ENCODE data around the gene MYOF. TPM values are rescaled to one million over a fixed set of nuclear protein-coding genes. Genes with fewer than 3 reads are reported as not detected.
A peak's percentile ranks its signal among the peaks of the same experiment; 100 is the strongest.

Gene MYOF
- total RNA-seq, 3 donors from 2014 or later = 55.0 to 90.7 (median 85.5) TPM

DNA sequence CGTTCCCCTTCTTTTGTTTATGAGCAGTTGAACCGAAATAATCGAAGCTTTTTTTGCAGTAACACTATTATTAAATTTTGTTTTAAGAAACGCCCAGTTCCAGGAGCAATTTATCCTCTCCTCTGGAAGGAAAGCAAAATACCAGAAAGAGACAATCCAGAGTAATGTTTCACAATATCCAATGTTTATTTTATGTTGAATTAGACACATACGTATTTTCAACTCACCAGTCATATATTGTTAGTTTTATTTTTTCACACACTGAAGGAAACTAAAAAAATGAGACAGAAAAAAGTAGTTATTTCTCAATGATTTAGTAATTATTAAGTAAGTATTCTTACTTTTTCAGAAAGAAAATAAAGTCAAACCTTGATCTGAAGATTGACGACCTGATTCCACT lies 85.1 kb downstream of the MYOF start:
- DNase-seq (no peak), ATAC-seq (no peak)
- Histone ChIP-seq H3K36me3 (ENCODE audit: low read depth) (no peaks in the 10 kb centered on the region), H3K4me3 (no peak overlapping the region), H3K9me3 (no peaks in the 10 kb centered on the region), H3K4me1 (ENCODE audit: low read depth) (no peaks in the 10 kb centered on the region)
- intact Hi-C loops (cut with DNase I, micrococcal nuclease) = no loop called here
- TF ChIP-seq, protein P1, sequence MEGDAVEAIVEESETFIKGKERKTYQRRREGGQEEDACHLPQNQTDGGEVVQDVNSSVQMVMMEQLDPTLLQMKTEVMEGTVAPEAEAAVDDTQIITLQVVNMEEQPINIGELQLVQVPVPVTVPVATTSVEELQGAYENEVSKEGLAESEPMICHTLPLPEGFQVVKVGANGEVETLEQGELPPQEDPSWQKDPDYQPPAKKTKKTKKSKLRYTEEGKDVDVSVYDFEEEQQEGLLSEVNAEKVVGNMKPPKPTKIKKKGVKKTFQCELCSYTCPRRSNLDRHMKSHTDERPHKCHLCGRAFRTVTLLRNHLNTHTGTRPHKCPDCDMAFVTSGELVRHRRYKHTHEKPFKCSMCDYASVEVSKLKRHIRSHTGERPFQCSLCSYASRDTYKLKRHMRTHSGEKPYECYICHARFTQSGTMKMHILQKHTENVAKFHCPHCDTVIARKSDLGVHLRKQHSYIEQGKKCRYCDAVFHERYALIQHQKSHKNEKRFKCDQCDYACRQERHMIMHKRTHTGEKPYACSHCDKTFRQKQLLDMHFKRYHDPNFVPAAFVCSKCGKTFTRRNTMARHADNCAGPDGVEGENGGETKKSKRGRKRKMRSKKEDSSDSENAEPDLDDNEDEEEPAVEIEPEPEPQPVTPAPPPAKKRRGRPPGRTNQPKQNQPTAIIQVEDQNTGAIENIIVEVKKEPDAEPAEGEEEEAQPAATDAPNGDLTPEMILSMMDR (IDR thresholded peaks at IDR 0.05) = no peak

DNA sequence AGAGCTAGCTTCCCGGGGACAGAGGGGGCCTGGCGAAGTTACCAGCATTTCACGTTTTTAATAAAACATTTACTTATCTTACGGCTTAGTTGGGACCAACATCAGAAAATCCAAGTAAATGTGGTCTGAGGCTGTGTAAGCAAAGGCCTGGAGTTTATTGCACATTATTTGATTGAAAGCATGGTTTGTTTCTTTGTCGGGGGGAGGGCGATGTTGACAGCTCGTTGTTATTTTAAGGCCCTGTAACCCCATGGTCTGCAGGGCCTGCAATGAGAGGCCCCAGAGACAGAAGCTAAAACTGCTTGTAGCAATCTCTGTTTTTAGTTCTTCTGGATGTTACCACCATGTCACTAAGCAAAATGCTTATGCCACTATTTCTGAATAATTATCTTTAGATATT lies 88.9 kb downstream of the MYOF start:
- intact Hi-C loops (cut with DNase I, micrococcal nuclease) = no loop called here
- Histone ChIP-seq H3K9me3 (no peaks in the 10 kb centered on the region), H3K4me1 (ENCODE audit: low read depth) (no peaks in the 10 kb centered on the region), H3K4me3 (no peak overlapping the region), H3K36me3 (ENCODE audit: low read depth) (no peaks in the 10 kb centered on the region)
- DNase-seq (no peak), ATAC-seq (no peak)
- TF ChIP-seq, protein P1 (IDR thresholded peaks at IDR 0.05) = no peak

DNA sequence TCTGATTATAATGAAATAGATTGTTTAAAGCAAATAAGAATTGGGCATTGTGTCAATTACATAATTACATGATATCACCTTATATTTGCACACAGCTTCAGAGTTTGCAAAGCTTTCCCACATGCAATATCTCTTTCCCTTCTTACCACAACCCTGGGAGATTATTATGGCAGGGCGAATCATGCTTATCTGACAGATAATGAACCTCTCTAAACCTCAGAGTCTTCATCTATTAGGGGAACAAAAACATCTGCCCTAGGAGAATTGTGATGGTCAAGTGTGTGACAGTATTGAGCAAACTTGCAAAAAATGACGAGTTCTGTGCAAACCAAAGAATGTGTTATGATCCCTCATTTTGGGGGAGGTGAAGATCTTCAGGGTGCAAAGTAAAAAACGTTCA lies 90.0 kb downstream of the MYOF start:
- ATAC-seq = no peak
- no peaks in the 10 kb centered on the region for H3K36me3 ChIP-seq (ENCODE audit: low read depth)
- DNase-seq = no peak
- no peaks in the 10 kb centered on the region for H3K4me1 ChIP-seq (ENCODE audit: low read depth)
- no peaks in the 10 kb centered on the region for H3K9me3 ChIP-seq
- H3K4me3 ChIP-seq = no peak overlapping the region
- TF ChIP-seq, protein P1 (IDR thresholded peaks at IDR 0.05) = no peak
- intact Hi-C loops (cut with DNase I, micrococcal nuclease) = no loop called here

DNA sequence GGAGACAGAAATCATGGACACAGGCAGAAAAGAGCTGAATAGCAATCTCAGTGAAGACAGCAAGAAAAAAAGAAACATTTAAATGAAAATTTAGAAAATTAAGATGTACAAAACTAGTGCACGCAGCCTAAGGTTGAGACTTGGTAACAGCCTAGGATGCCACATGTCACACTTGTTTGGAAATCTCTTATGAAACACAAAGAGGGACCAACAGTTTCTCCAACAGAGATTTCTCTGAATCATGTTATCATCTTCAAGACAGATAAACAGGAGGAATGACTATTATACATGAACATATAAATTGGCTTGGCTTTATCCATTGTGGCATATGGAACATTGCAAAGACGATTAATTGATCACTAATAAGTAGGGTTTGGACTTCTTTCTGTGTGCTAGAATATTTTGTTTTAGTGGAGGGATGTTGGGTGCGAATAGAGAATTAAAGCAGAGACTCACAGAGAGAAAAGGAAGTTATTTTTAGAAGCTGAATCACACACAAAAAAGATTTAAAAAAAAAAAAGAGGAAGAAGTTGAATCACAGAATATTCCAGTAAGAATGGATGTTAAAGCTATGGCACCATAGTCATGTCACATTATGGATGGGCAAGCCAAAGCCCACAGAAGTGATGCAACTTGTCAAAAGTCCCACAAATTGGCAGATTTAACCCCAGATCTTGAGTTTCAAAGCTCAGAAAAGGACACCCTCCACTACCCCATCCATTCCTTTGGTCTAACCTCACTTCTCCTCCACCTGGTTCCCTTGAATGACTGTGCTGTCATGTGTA lies 91.6 kb downstream of the MYOF start:
- Histone ChIP-seq H3K9me3 (no peaks in the 10 kb centered on the region), H3K4me1 (ENCODE audit: low read depth) (no peaks in the 10 kb centered on the region), H3K4me3 (no peak overlapping the region), H3K36me3 (ENCODE audit: low read depth) (no peaks in the 10 kb centered on the region)
- intact Hi-C loops (cut with DNase I, micrococcal nuclease) = no loop called here
- TF ChIP-seq, protein P1 (IDR thresholded peaks at IDR 0.05) = no peak
- DNase-seq = no peak
- no peak for ATAC-seq

DNA sequence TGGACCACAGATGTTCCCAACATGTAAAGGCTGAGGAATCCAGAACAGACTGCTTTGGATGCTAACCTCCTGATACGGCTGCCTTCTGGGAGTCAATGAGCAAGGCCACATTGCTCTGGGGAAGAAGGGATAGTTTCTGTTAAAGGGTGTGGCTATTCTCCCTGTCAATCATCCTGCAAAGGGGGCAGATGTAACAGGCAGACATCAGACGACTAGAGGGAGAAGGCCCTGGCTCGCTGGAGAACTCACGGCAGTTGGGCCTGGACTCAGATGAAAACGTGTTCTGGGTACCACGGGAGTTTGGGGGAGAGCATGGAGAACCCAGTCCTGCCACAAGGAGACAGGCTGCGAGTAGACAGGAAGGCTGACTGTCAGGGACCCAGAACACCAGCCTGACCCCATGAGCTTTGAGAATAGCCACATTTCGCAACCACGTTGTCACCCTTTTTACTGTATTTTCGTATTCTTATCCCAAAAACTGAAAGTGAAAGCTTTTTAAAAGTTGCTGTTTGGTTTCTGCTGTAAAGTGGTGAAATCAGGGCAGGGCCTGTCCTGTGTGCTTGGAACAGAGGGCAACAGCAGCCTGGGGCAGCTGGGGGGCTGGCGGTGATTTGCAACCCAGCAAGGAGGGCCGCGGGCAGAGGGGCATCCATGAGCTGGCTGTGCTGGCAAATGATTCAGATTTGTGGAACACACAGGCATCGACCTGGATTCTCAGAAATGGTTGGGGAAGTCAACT lies 95.3 kb downstream of the MYOF start:
- DNase-seq (peak in 2 of 3 donors; percentile 28 to 50), ATAC-seq (peak; percentile 47)

More for the DNA sequence above, 95.3 kb downstream of the MYOF start:
- no peaks in the 10 kb centered on the region for H3K9me3 ChIP-seq
- H3K4me1 ChIP-seq (ENCODE audit: low read depth) = no peaks in the 10 kb centered on the region
- intact Hi-C loops (cut with DNase I, micrococcal nuclease) = loop anchor here in 1 of 2 donors (10.0 kb wide), 1 partner anchor 48 kb away; no protein-coding TSS in a partner anchor
- TF ChIP-seq, protein P1 (IDR thresholded peaks at IDR 0.05) = no peak
- H3K4me3 ChIP-seq = no peak overlapping the region
- no peaks in the 10 kb centered on the region for H3K36me3 ChIP-seq (ENCODE audit: low read depth)
